Measurements from ENCODE around the gene MYEF2.

The MYEF2 gene

GRCh38 chr15:48177766-48178647 is at the start of gene MYEF2:
MYEF2 (minus strand) TSS chr15:48178295; CDS start chr15:48178237, 58 bp downstream.
- TF ChIP-seq, protein P1, sequence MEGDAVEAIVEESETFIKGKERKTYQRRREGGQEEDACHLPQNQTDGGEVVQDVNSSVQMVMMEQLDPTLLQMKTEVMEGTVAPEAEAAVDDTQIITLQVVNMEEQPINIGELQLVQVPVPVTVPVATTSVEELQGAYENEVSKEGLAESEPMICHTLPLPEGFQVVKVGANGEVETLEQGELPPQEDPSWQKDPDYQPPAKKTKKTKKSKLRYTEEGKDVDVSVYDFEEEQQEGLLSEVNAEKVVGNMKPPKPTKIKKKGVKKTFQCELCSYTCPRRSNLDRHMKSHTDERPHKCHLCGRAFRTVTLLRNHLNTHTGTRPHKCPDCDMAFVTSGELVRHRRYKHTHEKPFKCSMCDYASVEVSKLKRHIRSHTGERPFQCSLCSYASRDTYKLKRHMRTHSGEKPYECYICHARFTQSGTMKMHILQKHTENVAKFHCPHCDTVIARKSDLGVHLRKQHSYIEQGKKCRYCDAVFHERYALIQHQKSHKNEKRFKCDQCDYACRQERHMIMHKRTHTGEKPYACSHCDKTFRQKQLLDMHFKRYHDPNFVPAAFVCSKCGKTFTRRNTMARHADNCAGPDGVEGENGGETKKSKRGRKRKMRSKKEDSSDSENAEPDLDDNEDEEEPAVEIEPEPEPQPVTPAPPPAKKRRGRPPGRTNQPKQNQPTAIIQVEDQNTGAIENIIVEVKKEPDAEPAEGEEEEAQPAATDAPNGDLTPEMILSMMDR (conservative IDR thresholded peaks at IDR 0.05) = peak; percentile 16; the same call in 1 of the 2 replicates
- peak within 1 kb of the TSS; percentile 93 for H3K27ac ChIP-seq

GRCh38 chr15:48225771-48226170 is 47.7 kb upstream of the MYEF2 start:
- H3K27ac ChIP-seq = peak overlapping the region; percentile 81

DNA sequence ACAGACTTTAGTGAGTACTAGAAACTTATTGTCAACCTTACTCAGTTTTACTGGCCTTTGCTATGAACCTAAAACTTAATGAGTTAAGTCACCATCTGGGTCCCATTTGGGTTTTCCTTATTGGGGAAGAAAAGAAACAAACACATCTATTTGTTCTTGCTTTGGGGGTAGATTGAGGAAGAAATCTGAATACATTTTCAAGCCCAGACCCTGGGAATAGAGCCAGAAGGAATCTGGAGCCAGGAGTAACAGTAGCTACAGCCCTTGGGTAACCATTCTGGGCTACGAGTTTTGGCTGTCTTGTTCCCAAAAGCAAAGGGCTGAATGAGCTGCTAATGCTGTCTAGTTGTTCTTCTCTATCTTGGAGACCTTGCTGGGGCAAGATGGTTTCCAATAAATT is 44.5 kb upstream of the MYEF2 start:
- TF ChIP-seq, protein P1 (conservative IDR thresholded peaks at IDR 0.05) = no peak
- no peak overlapping the region for H3K27ac ChIP-seq

More at GRCh38 chr15:48225771-48226170, 47.7 kb upstream of the MYEF2 start:
- TF ChIP-seq, protein P1 (conservative IDR thresholded peaks at IDR 0.05) = no peak

DNA sequence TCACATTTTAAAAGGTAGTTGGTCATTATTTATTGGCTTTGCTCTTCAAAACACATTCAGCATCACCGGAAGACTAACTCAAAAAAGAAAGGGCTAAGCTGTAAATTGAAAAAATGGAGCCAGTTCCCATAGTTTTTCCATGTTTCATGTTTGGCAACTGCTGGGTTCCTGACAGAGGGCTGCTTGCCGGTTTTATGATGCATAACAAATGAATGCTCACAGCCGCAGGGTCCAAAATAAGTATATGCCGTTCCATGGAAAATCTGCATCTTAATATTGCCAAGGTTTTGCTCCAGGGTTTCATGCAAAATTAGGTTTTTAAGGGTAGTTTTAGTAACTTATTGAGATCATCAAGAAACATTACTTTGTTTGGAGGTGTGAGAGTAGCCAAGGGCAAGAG is 43.8 kb upstream of the MYEF2 start:
- TF ChIP-seq, protein P1 (conservative IDR thresholded peaks at IDR 0.05) = no peak
- H3K27ac ChIP-seq = no peak overlapping the region

GRCh38 chr15:48221261-48221660 is 43.2 kb upstream of the MYEF2 start:
- H3K27ac ChIP-seq = peak overlapping the region; percentile 27; the same call in 1 of the 2 replicates
- TF ChIP-seq, protein P1 (conservative IDR thresholded peaks at IDR 0.05) = no peak

- no peak within 1 kb of the TSS for H3K27ac ChIP-seq
- TF ChIP-seq, protein P1 (conservative IDR thresholded peaks at IDR 0.05) = no peak
These were observed 27.9 kb upstream of the MYEF2 start, which contains the start of gene SLC12A1 for GRCh38 chr15:48205981-48206380. SLC12A1 (plus strand) TSS chr15:48206302; CDS start chr15:48207720, 1,418 bp downstream.

DNA sequence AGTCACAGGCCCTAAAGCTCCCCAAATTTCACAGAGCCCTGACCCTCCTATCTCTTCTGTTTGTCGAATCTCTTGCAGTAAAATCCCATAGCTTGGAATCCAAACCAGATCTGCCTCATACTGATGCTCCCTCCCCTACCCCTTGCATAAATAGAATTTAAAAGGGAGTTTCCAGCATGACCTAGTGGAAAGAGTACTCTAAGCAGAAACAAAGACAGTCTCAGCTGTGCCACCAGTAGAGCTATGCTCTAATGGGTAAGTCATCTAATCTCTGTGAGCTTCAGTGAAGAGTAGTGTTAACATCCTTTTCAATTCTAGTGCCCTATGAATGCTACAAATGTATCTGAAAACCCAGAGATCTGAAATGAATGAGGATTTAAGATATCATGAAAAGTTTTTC is 24.0 kb upstream of the MYEF2 start:
- TF ChIP-seq, protein P1 (conservative IDR thresholded peaks at IDR 0.05) = no peak
- H3K27ac ChIP-seq = no peak overlapping the region

Measured in VCaP (cell line).